ENCODE measurements around the gene MAN1A1. TPM values are rescaled to one million over a fixed set of nuclear protein-coding genes. Genes with fewer than 3 reads are reported as not detected.

The MAN1A1 gene
- total and polyA plus RNA-seq, 11 donors = 5.6 to 30.6 (median 12.6) TPM

GRCh38 chr6:119270545-119270944 lies 79.0 kb downstream of the MAN1A1 start:
- Histone ChIP-seq H3K9me3 (peaks cover 0 to 15% (median 9%) of the 10 kb centered on the region in 12 donors), H3K36me3 (peaks cover 0 to 13% (median 0%) of the 10 kb centered on the region in 9 donors), H3K4me1 (peaks cover 0 to 5% (median 0%) of the 10 kb centered on the region in 12 donors), H3K4me3 (no peak overlapping the region), H3K27ac (no peak overlapping the region), H3K27me3 (no peaks in the 10 kb centered on the region)
- WGBS, 4 donors = 96 to 98% (median 96%) methylated on average over 3 of the region's 3 CpGs
- DNase-seq (no peak), ATAC-seq (no peak)
- TF ChIP-seq, protein P1, sequence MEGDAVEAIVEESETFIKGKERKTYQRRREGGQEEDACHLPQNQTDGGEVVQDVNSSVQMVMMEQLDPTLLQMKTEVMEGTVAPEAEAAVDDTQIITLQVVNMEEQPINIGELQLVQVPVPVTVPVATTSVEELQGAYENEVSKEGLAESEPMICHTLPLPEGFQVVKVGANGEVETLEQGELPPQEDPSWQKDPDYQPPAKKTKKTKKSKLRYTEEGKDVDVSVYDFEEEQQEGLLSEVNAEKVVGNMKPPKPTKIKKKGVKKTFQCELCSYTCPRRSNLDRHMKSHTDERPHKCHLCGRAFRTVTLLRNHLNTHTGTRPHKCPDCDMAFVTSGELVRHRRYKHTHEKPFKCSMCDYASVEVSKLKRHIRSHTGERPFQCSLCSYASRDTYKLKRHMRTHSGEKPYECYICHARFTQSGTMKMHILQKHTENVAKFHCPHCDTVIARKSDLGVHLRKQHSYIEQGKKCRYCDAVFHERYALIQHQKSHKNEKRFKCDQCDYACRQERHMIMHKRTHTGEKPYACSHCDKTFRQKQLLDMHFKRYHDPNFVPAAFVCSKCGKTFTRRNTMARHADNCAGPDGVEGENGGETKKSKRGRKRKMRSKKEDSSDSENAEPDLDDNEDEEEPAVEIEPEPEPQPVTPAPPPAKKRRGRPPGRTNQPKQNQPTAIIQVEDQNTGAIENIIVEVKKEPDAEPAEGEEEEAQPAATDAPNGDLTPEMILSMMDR (IDR thresholded peaks at IDR 0.05) = peak in 1 of 12 donors; percentile 7
- no peak for TF ChIP-seq POLR2A (IDR thresholded peaks at IDR 0.05)
- intact Hi-C loops (cut with DNase I) = no loop called here

GRCh38 chr6:119269266-119270103 lies 80.1 kb downstream of the MAN1A1 start:
- 90 to 96% (median 92%) methylated on average over 6 to 8 of the region's 8 CpGs for WGBS, 4 donors

GRCh38 chr6:119267126-119267905 lies 82.2 kb downstream of the MAN1A1 start:
- Histone ChIP-seq H3K4me3 (no peak overlapping the region), H3K4me1 (peaks cover 0 to 5% (median 0%) of the 10 kb centered on the region in 12 donors), H3K9me3 (peaks cover 0 to 16% (median 9%) of the 10 kb centered on the region in 12 donors), H3K27me3 (no peaks in the 10 kb centered on the region), H3K36me3 (peaks cover 0 to 13% (median 0%) of the 10 kb centered on the region in 9 donors), H3K27ac (no peak overlapping the region)
- ATAC-seq (no peak), DNase-seq (no peak)
- TF ChIP-seq POLR2A (IDR thresholded peaks at IDR 0.05) = no peak
- TF ChIP-seq, protein P1 (IDR thresholded peaks at IDR 0.05) = no peak
- intact Hi-C loops (cut with DNase I) = no loop called here
- 90 to 93% (median 92%) methylated on average over 1 of the region's 1 CpG for WGBS, 4 donors

More at GRCh38 chr6:119269266-119270103, 80.1 kb downstream of the MAN1A1 start:
- Histone ChIP-seq H3K36me3 (peaks cover 0 to 13% (median 0%) of the 10 kb centered on the region in 9 donors), H3K4me3 (no peak overlapping the region), H3K27me3 (no peaks in the 10 kb centered on the region), H3K9me3 (peaks cover 0 to 15% (median 9%) of the 10 kb centered on the region in 12 donors), H3K27ac (no peak overlapping the region), H3K4me1 (peaks cover 0 to 5% (median 0%) of the 10 kb centered on the region in 12 donors)
- no peak for ATAC-seq
- DNase-seq = peak in 1 of 5 donors; percentile 40
- intact Hi-C loops (cut with DNase I) = no loop called here
- TF ChIP-seq, protein P1 (IDR thresholded peaks at IDR 0.05) = no peak
- no peak for TF ChIP-seq POLR2A (IDR thresholded peaks at IDR 0.05)
